ENCODE results near the gene LRRC40. TPM values are rescaled to one million over a fixed set of nuclear protein-coding genes. Genes with fewer than 3 reads are reported as not detected.
"Not testable (repeated sequence)": the region's sequence is repeated elsewhere in the genome, so short reads cannot be mapped to it uniquely, and the experiment has no call there.

LRRC40 gene
- total RNA-seq, 6 donors from 2014 or later: 7.5 to 18.3 (median 11.3) TPM

- 94 to 95% methylated on average over 3 of the region's 3 CpGs for WGBS, 2 donors
- ATAC-seq (ENCODE audit: low FRiP score in 2 of 2): no peak
- no peaks in the 10 kb centered on the region for H3K9me3 ChIP-seq
- DNase-seq: no peak
- H3K4me3 ChIP-seq: no peak overlapping the region
- H3K27ac ChIP-seq: no peak overlapping the region
- no peaks in the 10 kb centered on the region for H3K36me3 ChIP-seq
- TF ChIP-seq EP300 (IDR thresholded peaks at IDR 0.05): no peak
- no peak for TF ChIP-seq POLR2A (IDR thresholded peaks at IDR 0.05)
- no peak for TF ChIP-seq CTCF (IDR thresholded peaks at IDR 0.05)
- TF ChIP-seq POLR2AphosphoS5 (IDR thresholded peaks at IDR 0.05): no peak
- H3K4me1 ChIP-seq: no peaks in the 10 kb centered on the region
- no peaks in the 10 kb centered on the region for H3K27me3 ChIP-seq
Observed at GRCh38 chr1:70196333-70196732, 9.0 kb downstream of the LRRC40 start.

GRCh38 chr1:70195342-70195741 is 10.0 kb downstream of the LRRC40 start:
- Histone ChIP-seq H3K36me3 (no peaks in the 10 kb centered on the region), H3K4me1 (no peaks in the 10 kb centered on the region), H3K27ac (no peak overlapping the region), H3K9me3 (no peaks in the 10 kb centered on the region), H3K4me3 (no peak overlapping the region), H3K27me3 (no peaks in the 10 kb centered on the region)
- no peak for ATAC-seq (ENCODE audit: low FRiP score in 2 of 2)
- TF ChIP-seq CTCF (IDR thresholded peaks at IDR 0.05) (no peak), POLR2A (IDR thresholded peaks at IDR 0.05) (no peak), EP300 (IDR thresholded peaks at IDR 0.05) (no peak)
- WGBS, 2 donors: 98 to 99% methylated on average over 4 of the region's 4 CpGs
- no peak for DNase-seq

GRCh38 chr1:70194601-70195000 is 10.8 kb downstream of the LRRC40 start:
- no peaks in the 10 kb centered on the region for H3K27me3 ChIP-seq
- no peak overlapping the region for H3K27ac ChIP-seq
- ATAC-seq (ENCODE audit: low FRiP score in 2 of 2) (no peak), DNase-seq (no peak)
- no peak for TF ChIP-seq POLR2AphosphoS5 (IDR thresholded peaks at IDR 0.05)
- no peak for TF ChIP-seq EP300 (IDR thresholded peaks at IDR 0.05)
- no peaks in the 10 kb centered on the region for H3K4me1 ChIP-seq
- H3K4me3 ChIP-seq: no peak overlapping the region
- H3K36me3 ChIP-seq: no peaks in the 10 kb centered on the region
- no peaks in the 10 kb centered on the region for H3K9me3 ChIP-seq

DNA sequence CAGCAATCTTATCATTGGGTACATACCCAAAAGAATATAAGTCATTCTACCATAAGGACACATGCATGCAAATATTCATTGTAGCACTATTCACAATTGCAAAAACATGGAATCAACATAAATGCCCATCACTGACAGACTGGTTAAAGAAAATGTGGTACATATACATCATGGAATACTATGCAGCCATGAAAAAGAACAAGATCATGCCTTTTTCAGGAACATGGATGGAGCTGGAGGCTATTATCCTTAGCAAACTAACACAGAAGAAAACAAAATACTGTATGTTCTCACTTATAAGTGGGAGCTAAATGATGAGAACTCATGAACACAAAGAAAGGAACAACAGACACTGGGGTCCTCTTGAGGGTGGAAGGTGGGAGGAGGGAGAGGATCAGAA is 12.9 kb downstream of the LRRC40 start:
- H3K27ac ChIP-seq; H3K27me3 ChIP-seq; DNase-seq; H3K4me3 ChIP-seq; ATAC-seq (ENCODE audit: low FRiP score in 2 of 2); H3K9me3 ChIP-seq; H3K36me3 ChIP-seq; H3K4me1 ChIP-seq: not testable (repeated sequence)

DNA sequence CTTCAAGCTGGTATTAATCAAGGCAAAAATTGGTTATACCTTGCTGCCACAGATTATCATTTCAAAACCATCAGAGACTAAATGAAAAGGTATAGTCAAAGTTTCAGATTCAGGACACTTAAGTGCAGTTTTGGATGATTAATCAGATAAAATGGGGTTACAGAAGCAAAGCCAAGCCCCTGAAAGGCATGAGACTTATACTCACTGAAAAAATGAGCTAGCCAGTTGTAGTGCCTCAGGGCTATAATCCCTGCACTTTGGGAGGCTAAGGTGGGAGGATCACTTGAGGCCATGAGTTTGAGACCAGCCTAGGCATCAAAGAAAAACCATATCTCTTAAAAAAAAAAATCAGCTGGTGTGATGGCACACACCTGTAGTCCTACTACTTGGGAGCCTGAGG is 15.2 kb downstream of the LRRC40 start:
- H3K9me3 ChIP-seq: no peaks in the 10 kb centered on the region
- no peaks in the 10 kb centered on the region for H3K4me1 ChIP-seq
- DNase-seq (no peak), ATAC-seq (ENCODE audit: low FRiP score in 2 of 2) (no peak)
- H3K27ac ChIP-seq: no peak overlapping the region
- no peaks in the 10 kb centered on the region for H3K36me3 ChIP-seq
- H3K27me3 ChIP-seq: no peaks in the 10 kb centered on the region
- H3K4me3 ChIP-seq: no peak overlapping the region
- TF ChIP-seq POLR2AphosphoS5 (IDR thresholded peaks at IDR 0.05): no peak
- no peak for TF ChIP-seq POLR2A (IDR thresholded peaks at IDR 0.05)
- no peak for TF ChIP-seq EP300 (IDR thresholded peaks at IDR 0.05)
- no peak for TF ChIP-seq CTCF (IDR thresholded peaks at IDR 0.05)

DNA sequence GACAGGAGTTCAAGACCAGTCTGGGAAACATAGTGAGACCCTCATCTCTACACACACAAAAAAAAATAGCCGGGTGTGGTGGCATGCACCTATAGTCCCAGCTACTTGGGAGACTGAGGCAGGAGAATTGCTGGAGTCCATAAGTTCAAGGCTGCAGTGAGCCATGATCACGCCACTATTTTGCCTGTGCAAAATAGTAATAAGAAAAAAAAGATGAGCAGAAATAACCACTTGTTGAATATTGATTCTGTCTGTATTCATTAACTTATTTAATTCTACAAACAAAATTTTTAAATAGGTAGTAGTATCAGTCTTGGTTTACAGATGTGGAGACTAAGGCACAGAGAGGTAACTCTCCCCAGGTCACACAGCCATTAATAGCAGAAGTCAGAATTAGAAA is 16.9 kb downstream of the LRRC40 start:
- Histone ChIP-seq H3K4me3 (no peak overlapping the region), H3K4me1 (no peaks in the 10 kb centered on the region), H3K36me3 (peaks cover 0 to 7% (median 0%) of the 10 kb centered on the region in 4 donors), H3K27me3 (no peaks in the 10 kb centered on the region), H3K9me3 (no peaks in the 10 kb centered on the region), H3K27ac (no peak overlapping the region)
- WGBS, 2 donors: 93 to 100% methylated on average over 2 of the region's 2 CpGs
- TF ChIP-seq CTCF (IDR thresholded peaks at IDR 0.05): no peak
- no peak for TF ChIP-seq POLR2A (IDR thresholded peaks at IDR 0.05)
- no peak for TF ChIP-seq EP300 (IDR thresholded peaks at IDR 0.05)
- no peak for TF ChIP-seq POLR2AphosphoS5 (IDR thresholded peaks at IDR 0.05)
- DNase-seq (no peak), ATAC-seq (ENCODE audit: low FRiP score in 2 of 2) (no peak)

DNA sequence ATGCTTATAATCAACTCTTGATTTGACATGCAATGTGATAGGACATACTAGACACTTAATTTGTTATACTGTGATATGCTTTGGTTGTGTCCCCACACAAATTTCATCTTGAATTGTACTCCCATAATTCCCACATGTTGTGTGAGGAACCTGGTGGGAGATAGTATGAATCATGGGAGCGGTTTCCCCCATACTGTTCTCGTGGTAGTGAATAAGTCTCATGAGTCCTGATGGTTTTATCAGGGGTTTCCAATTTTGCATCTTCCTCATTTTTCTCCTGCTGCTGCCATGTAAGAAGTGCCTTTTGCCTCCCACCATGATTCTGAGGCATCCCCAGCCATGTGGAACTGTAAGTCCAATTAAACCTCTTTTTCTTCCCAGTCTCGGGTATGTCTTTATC is 20.2 kb downstream of the LRRC40 start:
- ATAC-seq (ENCODE audit: low FRiP score in 2 of 2): not testable (repeated sequence)

More for the DNA sequence above, 20.2 kb downstream of the LRRC40 start:
- not testable (repeated sequence) for DNase-seq, H3K27me3 ChIP-seq, H3K9me3 ChIP-seq, H3K4me1 ChIP-seq, H3K27ac ChIP-seq, H3K4me3 ChIP-seq
- 94 to 96% methylated on average over 3 of the region's 3 CpGs for WGBS, 2 donors
- peaks cover 0 to 19% (median 0%) of the 10 kb centered on the region in 4 donors for H3K36me3 ChIP-seq
